GM18505 (cell line): Measurements from ENCODE around the gene SLC1A2.

ENCODE experiments used
- ATAC-seq: cut with Tn5 transposase; IDR thresholded peaks from one replicate; pipeline ENCODE4 v1.9.1; 2021; ENCODE audit not compliant: unreplicated experiment
- POLR2A ChIP-seq: IDR thresholded peaks from 4 replicates; pipeline ENCODE4 v1.6.1; 2011; ENCODE audit warnings: borderline replicate concordance; ENCODE audit not compliant: insufficient read depth, insufficient read length; ENCODE audit errors: extremely low read depth

SLC1A2 gene

DNA sequence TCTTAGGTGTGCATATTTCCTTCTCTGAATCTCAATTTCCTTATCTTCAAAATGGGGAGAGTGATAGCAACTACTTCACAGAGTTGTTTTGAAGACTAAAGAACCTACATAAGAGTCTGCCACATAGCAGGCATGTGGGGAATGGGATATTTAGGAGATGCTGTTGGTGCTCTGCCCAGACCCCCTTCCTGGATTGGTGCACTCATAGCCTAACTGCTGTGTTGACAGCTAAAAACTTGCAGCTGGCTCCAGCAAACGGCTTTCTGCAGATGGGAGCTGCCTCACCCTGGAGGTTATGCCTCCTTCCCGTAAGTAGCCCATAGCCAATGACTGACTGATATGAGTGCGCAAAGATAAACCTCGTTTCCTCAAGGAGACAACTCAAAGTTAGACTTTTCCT lies 174.3 kb downstream of the SLC1A2 start:
- ATAC-seq, result no peak
- no peak for TF ChIP-seq POLR2A

GRCh38 chr11:35243774-35244173 lies 175.6 kb downstream of the SLC1A2 start:
- no peak for TF ChIP-seq POLR2A
- ATAC-seq, result no peak

GRCh38 chr11:35242412-35243242 lies 176.7 kb downstream of the SLC1A2 start:
- no peak for ATAC-seq
- no peak for TF ChIP-seq POLR2A

GRCh38 chr11:35241531-35241930 lies 177.8 kb downstream of the SLC1A2 start:
- TF ChIP-seq POLR2A, result no peak
- no peak for ATAC-seq

GRCh38 chr11:35241083-35241482 lies 178.3 kb downstream of the SLC1A2 start:
- no peak for ATAC-seq
- TF ChIP-seq POLR2A, result no peak

DNA sequence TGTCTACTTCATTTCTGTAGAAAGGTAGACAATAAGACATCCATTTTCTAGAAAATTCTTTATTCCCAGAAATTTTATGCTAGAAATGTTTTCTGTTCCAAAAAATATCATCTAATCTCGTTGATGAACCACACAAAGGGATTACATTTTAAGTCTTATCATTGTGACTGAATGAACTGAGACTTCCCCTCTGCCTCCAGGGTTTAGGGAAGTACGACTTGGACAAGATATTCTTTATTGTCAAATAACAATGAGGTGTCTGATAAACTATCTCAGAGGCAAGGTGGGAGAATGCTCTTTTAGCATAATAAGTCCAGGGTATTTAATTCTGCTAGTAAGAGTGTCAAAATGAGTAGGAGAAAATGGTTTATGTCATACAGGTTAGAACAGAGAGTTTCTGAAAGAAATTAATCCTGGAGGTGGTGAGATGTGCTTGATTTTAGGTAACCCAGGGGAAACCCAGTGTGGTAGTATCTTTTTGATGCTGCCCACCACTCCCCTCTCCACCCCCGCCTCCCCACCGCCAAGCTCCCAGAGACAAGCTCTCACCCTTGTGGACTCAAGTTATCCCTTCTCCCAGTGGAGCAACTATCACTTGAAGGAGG lies 179.8 kb downstream of the SLC1A2 start:
- no peak for TF ChIP-seq POLR2A
- ATAC-seq, result no peak

DNA sequence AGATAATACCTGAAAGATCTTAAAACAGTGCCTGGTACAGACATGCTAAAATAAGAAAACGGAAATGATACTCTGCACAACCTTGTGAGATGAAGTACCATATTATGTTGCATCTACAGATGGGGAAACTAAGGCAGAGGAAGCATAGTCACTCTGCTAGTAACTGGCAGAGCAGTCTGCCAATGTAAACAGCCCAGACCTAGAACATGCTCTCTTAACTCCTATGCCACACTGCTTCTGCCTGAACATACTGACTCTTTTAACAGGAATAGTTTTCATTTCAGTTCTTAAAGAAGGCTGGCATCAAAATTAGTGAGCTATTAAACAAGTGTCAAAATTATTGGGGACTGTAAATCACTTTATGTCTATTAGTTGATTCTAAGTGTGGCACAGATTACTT lies 180.5 kb downstream of the SLC1A2 start:
- ATAC-seq, result no peak

DNA sequence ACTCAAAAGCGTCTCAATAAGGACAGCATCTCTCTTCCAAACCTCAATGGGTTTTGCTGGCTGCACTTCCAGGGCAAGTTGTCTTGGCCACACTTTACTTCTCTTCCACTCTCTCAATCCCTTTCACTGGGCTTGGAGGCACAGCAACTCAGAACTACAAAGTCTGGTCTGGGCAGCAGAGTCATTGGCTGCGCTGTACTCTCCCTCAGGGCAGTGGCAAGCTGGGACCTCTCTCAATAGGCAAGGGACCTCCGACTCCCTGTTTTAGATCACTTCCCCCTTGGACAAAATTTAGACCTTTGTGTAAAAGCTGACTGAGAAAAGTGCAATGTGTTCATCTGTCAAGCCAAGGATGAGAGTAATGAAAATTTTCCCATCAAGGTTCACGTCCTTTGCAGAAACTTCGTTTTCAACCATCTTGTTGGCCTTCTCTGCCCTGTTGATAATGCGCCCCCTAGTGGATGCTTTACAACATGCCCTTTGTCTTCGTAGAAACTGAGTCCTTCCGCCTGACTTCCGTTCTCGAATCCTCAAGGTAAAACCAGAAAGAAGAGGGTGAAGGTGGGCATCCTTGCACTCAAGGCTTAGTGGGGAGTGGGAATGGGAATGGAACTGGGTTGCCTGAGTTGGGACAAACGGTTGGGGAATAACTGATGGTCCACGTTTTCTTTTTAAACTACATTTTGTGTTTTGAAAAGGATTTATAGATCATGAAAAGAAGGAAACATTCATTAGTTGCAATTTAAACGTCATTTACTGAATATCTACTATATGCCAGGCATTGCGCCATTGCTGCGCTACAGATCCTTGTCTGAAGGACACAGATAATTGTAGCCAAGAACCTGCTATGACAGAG lies 181.3 kb downstream of the SLC1A2 start:
- no peak for TF ChIP-seq POLR2A

More for the DNA sequence above, 180.5 kb downstream of the SLC1A2 start:
- TF ChIP-seq POLR2A, result no peak

DNA sequence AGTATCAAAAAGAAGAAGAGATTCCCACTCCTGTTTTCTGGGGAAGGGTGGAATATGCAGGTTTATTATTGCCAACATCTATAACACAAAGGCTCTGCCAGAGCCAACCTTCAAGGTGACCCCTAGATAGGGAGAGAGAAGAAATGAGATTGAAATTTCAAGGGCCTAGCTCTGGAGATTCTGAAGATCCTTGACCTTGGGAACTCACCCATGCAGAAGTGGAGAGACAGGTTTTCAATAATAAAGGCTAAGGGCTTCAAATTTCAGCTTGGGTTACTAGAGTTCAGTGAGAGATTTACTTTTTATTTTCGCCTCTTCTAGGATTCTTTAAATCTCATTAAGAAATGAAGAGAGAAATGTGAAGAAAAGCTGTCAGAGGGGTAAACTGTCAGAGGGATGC lies 182.0 kb downstream of the SLC1A2 start:
- ATAC-seq, result no peak
- TF ChIP-seq POLR2A, result no peak

More for the DNA sequence above, 181.3 kb downstream of the SLC1A2 start:
- ATAC-seq, result no peak

- no peak for TF ChIP-seq POLR2A
- no peak for ATAC-seq
Measured at GRCh38 chr11:35236667-35237003, 182.7 kb downstream of the SLC1A2 start.

DNA sequence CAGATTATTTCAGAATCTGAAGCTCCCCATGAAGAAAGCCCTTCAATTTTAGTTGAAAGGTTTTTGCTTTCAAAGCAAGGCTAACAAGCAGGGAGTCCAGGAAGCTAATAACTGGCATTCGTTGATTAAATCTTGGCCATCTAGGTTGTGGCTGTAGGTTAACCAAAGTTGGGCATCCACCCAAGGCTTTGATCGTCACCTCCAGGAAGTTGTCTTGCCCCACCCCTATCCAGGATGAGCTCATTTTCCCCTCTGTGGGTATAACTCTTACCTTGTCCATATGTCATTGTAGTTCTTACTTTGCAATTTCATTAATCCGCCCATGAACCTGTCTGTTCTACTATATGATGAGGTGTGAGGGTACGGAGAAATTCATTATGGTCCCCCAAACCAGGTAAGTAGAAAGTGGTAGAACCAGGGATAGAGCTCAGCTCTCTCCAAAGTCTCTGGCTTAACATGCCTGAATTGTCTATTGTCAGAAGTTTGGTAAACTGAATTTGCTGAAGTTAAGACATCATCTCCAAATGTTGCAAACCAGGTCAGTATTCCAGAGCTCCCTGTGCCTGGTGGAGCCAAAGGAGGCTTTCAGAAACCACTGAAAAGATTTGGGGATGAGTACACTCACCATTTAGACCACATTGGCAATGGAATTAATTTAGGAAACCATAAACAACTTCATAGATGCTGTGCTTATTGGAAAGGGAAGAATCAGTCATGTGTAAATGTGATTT lies 183.3 kb downstream of the SLC1A2 start:
- no peak for ATAC-seq
- no peak for TF ChIP-seq POLR2A

- ATAC-seq, result no peak
- no peak for TF ChIP-seq POLR2A
Measured at GRCh38 chr11:35235498-35235897, 183.9 kb downstream of the SLC1A2 start.

DNA sequence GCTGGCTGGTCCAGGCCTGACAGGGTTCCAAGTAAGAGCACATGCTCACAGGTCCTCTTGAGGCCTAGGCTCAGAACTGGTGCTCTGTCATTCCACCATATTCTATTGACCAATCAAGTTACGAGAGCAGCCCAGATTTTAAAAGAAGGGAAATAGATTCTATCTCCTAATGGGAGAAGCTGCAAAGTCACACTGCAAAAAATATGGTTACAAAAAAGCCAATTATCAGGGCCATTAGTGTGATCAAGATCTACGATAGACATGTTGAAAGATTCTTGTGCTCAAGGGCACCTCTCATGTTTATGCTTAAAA lies 184.2 kb downstream of the SLC1A2 start:
- no peak for ATAC-seq
- TF ChIP-seq POLR2A, result no peak

GRCh38 chr11:35234460-35235156 lies 184.8 kb downstream of the SLC1A2 start:
- ATAC-seq, result no peak
- no peak for TF ChIP-seq POLR2A
